ENCODE measurements around the gene ATRX.
"Not testable (repeated sequence)": the region's sequence is repeated elsewhere in the genome, so short reads cannot be mapped to it uniquely, and the experiment has no call there.

The ATRX gene

DNA sequence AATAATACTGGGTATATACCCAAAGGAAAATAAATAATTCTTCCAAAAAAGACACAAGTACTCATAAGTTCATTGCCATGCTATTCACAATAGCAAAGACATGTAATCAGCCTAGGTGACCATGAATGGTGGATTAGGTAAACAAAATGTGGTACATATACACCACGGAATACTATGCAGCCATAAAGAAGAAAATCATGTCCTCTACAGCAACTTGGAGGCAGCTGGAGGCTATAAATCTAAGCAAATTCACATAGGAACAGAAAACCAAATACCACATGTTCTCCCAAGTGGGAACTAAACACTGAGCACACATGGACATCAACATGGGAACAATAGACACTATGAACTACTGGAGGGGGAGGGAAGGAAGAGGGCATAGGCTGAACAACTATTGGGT, 146.2 kb downstream of the ATRX start:
- Histone ChIP-seq H3K9ac (ENCODE audit: low read length in 5 of 5) (no peak overlapping the region), H3K4me1 (ENCODE audit: control insufficient read depth in 5 of 5, insufficient read depth in 5 of 5, low read length in 5 of 5) (no peaks in the 10 kb centered on the region), H3K27me3 (ENCODE audit: control insufficient read depth in 5 of 5, insufficient read depth in 4 of 5, low read length in 5 of 5) (no peaks in the 10 kb centered on the region), H3K4me3 (ENCODE audit: low read depth in 1 of 5, low read length in 5 of 5) (no peak overlapping the region), H3K27ac (ENCODE audit: low read depth, low read length) (no peak overlapping the region), H3K9me3 (ENCODE audit: control insufficient read depth in 5 of 5, low read length in 5 of 5) (no peaks in the 10 kb centered on the region), H3K36me3 (ENCODE audit: control insufficient read depth in 5 of 5, insufficient read depth in 5 of 5, low read length in 5 of 5) (peaks cover 0 to 10% (median 0%) of the 10 kb centered on the region in 5 donors)

- Histone ChIP-seq H3K4me1 (ENCODE audit: control insufficient read depth in 5 of 5, insufficient read depth in 5 of 5, low read length in 5 of 5) (no peaks in the 10 kb centered on the region), H3K36me3 (ENCODE audit: control insufficient read depth in 5 of 5, insufficient read depth in 5 of 5, low read length in 5 of 5) (peaks cover 0 to 10% (median 0%) of the 10 kb centered on the region in 5 donors), H3K27me3 (ENCODE audit: control insufficient read depth in 5 of 5, insufficient read depth in 4 of 5, low read length in 5 of 5) (no peaks in the 10 kb centered on the region), H3K9ac (ENCODE audit: low read length in 5 of 5) (no peak overlapping the region), H3K4me3 (ENCODE audit: low read depth in 1 of 5, low read length in 5 of 5) (no peak overlapping the region), H3K9me3 (ENCODE audit: control insufficient read depth in 5 of 5, low read length in 5 of 5) (no peaks in the 10 kb centered on the region), H3K27ac (ENCODE audit: low read depth, low read length) (no peak overlapping the region)
Observed at GRCh38 chrX:77638397-77638796, 147.6 kb downstream of the ATRX start.

- H3K27me3 ChIP-seq (ENCODE audit: control insufficient read depth in 5 of 5, insufficient read depth in 4 of 5, low read length in 5 of 5), result no peaks in the 10 kb centered on the region
- peaks cover 2 to 19% (median 4%) of the 10 kb centered on the region in 5 donors for H3K36me3 ChIP-seq (ENCODE audit: control insufficient read depth in 5 of 5, insufficient read depth in 5 of 5, low read length in 5 of 5)
- no peak overlapping the region for H3K9ac ChIP-seq (ENCODE audit: low read length in 5 of 5)
- no peaks in the 10 kb centered on the region for H3K9me3 ChIP-seq (ENCODE audit: control insufficient read depth in 5 of 5, low read length in 5 of 5)
- no peak overlapping the region for H3K4me3 ChIP-seq (ENCODE audit: low read depth in 1 of 5, low read length in 5 of 5)
- H3K27ac ChIP-seq (ENCODE audit: low read depth, low read length), result no peak overlapping the region
- no peaks in the 10 kb centered on the region for H3K4me1 ChIP-seq (ENCODE audit: control insufficient read depth in 5 of 5, insufficient read depth in 5 of 5, low read length in 5 of 5)
Observed at GRCh38 chrX:77635373-77635772, 150.6 kb downstream of the ATRX start.

- peaks cover 0 to 2% (median 0%) of the 10 kb centered on the region in 5 donors for H3K9me3 ChIP-seq (ENCODE audit: control insufficient read depth in 5 of 5, low read length in 5 of 5)
- no peak overlapping the region for H3K4me3 ChIP-seq (ENCODE audit: low read depth in 1 of 5, low read length in 5 of 5)
- H3K27ac ChIP-seq (ENCODE audit: low read depth, low read length), result no peak overlapping the region
- H3K27me3 ChIP-seq (ENCODE audit: control insufficient read depth in 5 of 5, insufficient read depth in 4 of 5, low read length in 5 of 5), result no peaks in the 10 kb centered on the region
- no peak overlapping the region for H3K9ac ChIP-seq (ENCODE audit: low read length in 5 of 5)
- H3K36me3 ChIP-seq (ENCODE audit: control insufficient read depth in 5 of 5, insufficient read depth in 5 of 5, low read length in 5 of 5), result peaks cover 0 to 9% (median 3%) of the 10 kb centered on the region in 5 donors
- no peaks in the 10 kb centered on the region for H3K4me1 ChIP-seq (ENCODE audit: control insufficient read depth in 5 of 5, insufficient read depth in 5 of 5, low read length in 5 of 5)
Observed at GRCh38 chrX:77628294-77629025, 157.6 kb downstream of the ATRX start.

GRCh38 chrX:77622672-77623071, 163.3 kb downstream of the ATRX start:
- Histone ChIP-seq H3K36me3 (ENCODE audit: control insufficient read depth in 5 of 5, insufficient read depth in 5 of 5, low read length in 5 of 5) (peaks cover 0 to 8% (median 0%) of the 10 kb centered on the region in 5 donors), H3K27me3 (ENCODE audit: control insufficient read depth in 5 of 5, insufficient read depth in 4 of 5, low read length in 5 of 5) (peaks cover 0 to 4% (median 0%) of the 10 kb centered on the region in 5 donors), H3K9ac (ENCODE audit: low read length in 5 of 5) (no peak overlapping the region), H3K27ac (ENCODE audit: low read depth, low read length) (no peak overlapping the region), H3K4me3 (ENCODE audit: low read depth in 1 of 5, low read length in 5 of 5) (peak overlapping the region in 1 of 5 donors; percentile 15), H3K4me1 (ENCODE audit: control insufficient read depth in 5 of 5, insufficient read depth in 5 of 5, low read length in 5 of 5) (peaks cover 0 to 11% (median 7%) of the 10 kb centered on the region in 5 donors), H3K9me3 (ENCODE audit: control insufficient read depth in 5 of 5, low read length in 5 of 5) (no peaks in the 10 kb centered on the region)

DNA sequence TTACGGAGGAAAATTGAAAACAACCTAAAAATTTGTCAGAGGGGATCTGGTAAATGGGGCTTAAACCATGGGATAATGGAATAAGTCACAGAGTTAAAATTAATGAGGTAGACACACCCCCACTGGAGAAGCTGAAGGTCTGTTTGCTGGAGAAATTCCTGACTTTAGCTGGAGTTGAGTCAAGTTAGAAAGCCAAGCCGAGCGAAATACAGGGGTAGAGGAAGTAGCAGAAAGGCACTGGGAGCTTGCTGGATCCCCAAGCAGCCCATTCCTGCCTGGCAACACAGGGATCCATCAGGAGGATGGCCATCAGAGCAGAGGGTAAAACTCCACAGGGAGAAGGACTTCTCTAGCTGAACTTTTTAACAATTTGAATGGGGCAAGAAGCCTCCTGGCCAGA, 163.8 kb downstream of the ATRX start:
- H3K27ac ChIP-seq (ENCODE audit: low read depth, low read length), result no peak overlapping the region
- H3K9me3 ChIP-seq (ENCODE audit: control insufficient read depth in 5 of 5, low read length in 5 of 5), result no peaks in the 10 kb centered on the region
- no peak overlapping the region for H3K9ac ChIP-seq (ENCODE audit: low read length in 5 of 5)
- peaks cover 0 to 4% (median 0%) of the 10 kb centered on the region in 5 donors for H3K27me3 ChIP-seq (ENCODE audit: control insufficient read depth in 5 of 5, insufficient read depth in 4 of 5, low read length in 5 of 5)
- peak overlapping the region in 1 of 5 donors; percentile 15 for H3K4me3 ChIP-seq (ENCODE audit: low read depth in 1 of 5, low read length in 5 of 5)
- peaks cover 0 to 11% (median 7%) of the 10 kb centered on the region in 5 donors for H3K4me1 ChIP-seq (ENCODE audit: control insufficient read depth in 5 of 5, insufficient read depth in 5 of 5, low read length in 5 of 5)
- H3K36me3 ChIP-seq (ENCODE audit: control insufficient read depth in 5 of 5, insufficient read depth in 5 of 5, low read length in 5 of 5), result peaks cover 0 to 8% (median 0%) of the 10 kb centered on the region in 5 donors

DNA sequence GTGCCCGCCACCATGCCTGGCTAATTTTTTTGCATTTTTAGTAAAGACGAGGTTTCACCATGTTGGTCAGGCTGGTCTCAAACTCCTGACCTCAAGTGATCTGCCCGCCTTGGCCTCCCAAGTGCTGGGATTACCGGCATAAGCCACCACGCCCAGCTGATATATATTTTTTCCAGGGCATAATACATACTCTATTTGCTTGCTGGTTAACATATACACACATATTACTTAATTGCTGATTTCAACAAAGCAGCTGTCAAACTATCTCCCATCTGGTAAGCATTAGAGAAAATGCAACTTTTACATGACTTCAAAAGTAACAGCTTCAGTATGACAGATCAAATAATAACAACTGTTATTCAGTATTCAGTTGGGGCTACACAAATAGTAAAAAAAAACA, 164.6 kb downstream of the ATRX start:
- H3K36me3 ChIP-seq (ENCODE audit: control insufficient read depth in 5 of 5, insufficient read depth in 5 of 5, low read length in 5 of 5); H3K4me3 ChIP-seq (ENCODE audit: low read depth in 1 of 5, low read length in 5 of 5); H3K9ac ChIP-seq (ENCODE audit: low read length in 5 of 5); H3K9me3 ChIP-seq (ENCODE audit: control insufficient read depth in 5 of 5, low read length in 5 of 5); H3K27ac ChIP-seq (ENCODE audit: low read depth, low read length); H3K27me3 ChIP-seq (ENCODE audit: control insufficient read depth in 5 of 5, insufficient read depth in 4 of 5, low read length in 5 of 5): not testable (repeated sequence)
- H3K4me1 ChIP-seq (ENCODE audit: control insufficient read depth in 5 of 5, insufficient read depth in 5 of 5, low read length in 5 of 5), result peaks cover 0 to 11% (median 7%) of the 10 kb centered on the region in 5 donors

DNA sequence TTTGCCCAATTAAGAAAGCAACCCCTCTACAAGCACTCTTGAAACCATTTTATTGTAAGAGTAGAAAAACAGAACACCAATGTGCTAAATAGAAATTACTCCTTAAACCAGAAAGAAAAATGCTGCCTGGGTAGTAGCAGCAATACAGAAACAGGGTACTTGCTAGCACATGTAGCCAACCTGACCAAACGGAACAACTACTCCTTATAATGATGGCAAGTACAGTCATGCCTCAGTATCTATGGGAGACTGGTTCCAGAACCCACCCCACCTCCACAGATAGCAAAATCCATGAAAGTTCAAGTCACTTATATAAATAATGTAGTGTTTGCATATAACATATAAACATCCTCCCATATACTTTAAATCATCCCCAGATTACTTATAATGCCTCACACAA, 168.8 kb downstream of the ATRX start:
- Histone ChIP-seq H3K4me3 (ENCODE audit: low read depth in 1 of 5, low read length in 5 of 5) (no peak overlapping the region), H3K9me3 (ENCODE audit: control insufficient read depth in 5 of 5, low read length in 5 of 5) (no peaks in the 10 kb centered on the region), H3K9ac (ENCODE audit: low read length in 5 of 5) (no peak overlapping the region), H3K27me3 (ENCODE audit: control insufficient read depth in 5 of 5, insufficient read depth in 4 of 5, low read length in 5 of 5) (peaks cover 0 to 4% (median 2%) of the 10 kb centered on the region in 5 donors), H3K27ac (ENCODE audit: low read depth, low read length) (no peak overlapping the region), H3K4me1 (ENCODE audit: control insufficient read depth in 5 of 5, insufficient read depth in 5 of 5, low read length in 5 of 5) (peaks cover 0 to 5% (median 2%) of the 10 kb centered on the region in 5 donors), H3K36me3 (ENCODE audit: control insufficient read depth in 5 of 5, insufficient read depth in 5 of 5, low read length in 5 of 5) (peaks cover 0 to 14% (median 0%) of the 10 kb centered on the region in 5 donors)

- no peaks in the 10 kb centered on the region for H3K9me3 ChIP-seq (ENCODE audit: control insufficient read depth in 5 of 5, low read length in 5 of 5)
- H3K27ac ChIP-seq (ENCODE audit: low read depth, low read length), result no peak overlapping the region
- H3K36me3 ChIP-seq (ENCODE audit: control insufficient read depth in 5 of 5, insufficient read depth in 5 of 5, low read length in 5 of 5), result peaks cover 0 to 4% (median 0%) of the 10 kb centered on the region in 5 donors
- no peak overlapping the region for H3K4me3 ChIP-seq (ENCODE audit: low read depth in 1 of 5, low read length in 5 of 5)
- H3K4me1 ChIP-seq (ENCODE audit: control insufficient read depth in 5 of 5, insufficient read depth in 5 of 5, low read length in 5 of 5), result no peaks in the 10 kb centered on the region
- H3K27me3 ChIP-seq (ENCODE audit: control insufficient read depth in 5 of 5, insufficient read depth in 4 of 5, low read length in 5 of 5), result no peaks in the 10 kb centered on the region
- no peak overlapping the region for H3K9ac ChIP-seq (ENCODE audit: low read length in 5 of 5)
Observed at GRCh38 chrX:77603635-77604336, 182.2 kb downstream of the ATRX start.

DNA sequence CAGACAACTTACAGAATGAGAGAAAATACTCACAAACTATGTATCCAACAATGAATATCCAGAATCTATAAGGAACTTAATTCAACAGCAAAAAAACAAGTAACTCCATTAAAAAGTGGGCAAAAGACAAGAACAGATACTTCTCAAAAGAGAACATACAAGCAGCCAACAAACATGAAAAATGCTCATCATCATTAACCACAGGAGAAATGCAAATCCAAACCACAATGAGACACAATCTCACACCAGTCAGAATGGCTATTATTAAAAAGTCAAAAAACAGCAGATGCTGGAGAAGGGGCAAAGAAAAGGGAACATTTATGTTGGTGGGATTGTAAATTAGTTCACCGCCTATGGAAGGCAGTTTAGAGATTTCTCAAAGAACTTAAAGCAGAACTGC, 188.5 kb downstream of the ATRX start:
- H3K36me3 ChIP-seq (ENCODE audit: control insufficient read depth in 5 of 5, insufficient read depth in 5 of 5, low read length in 5 of 5), result peaks cover 0 to 13% (median 0%) of the 10 kb centered on the region in 5 donors
- H3K27me3 ChIP-seq (ENCODE audit: control insufficient read depth in 5 of 5, insufficient read depth in 4 of 5, low read length in 5 of 5), result no peaks in the 10 kb centered on the region
- H3K9me3 ChIP-seq (ENCODE audit: control insufficient read depth in 5 of 5, low read length in 5 of 5), result peaks cover 0 to 2% (median 0%) of the 10 kb centered on the region in 5 donors
- H3K4me1 ChIP-seq (ENCODE audit: control insufficient read depth in 5 of 5, insufficient read depth in 5 of 5, low read length in 5 of 5), result no peaks in the 10 kb centered on the region
- H3K9ac ChIP-seq (ENCODE audit: low read length in 5 of 5), result no peak overlapping the region
- no peak overlapping the region for H3K4me3 ChIP-seq (ENCODE audit: low read depth in 1 of 5, low read length in 5 of 5)
- H3K27ac ChIP-seq (ENCODE audit: low read depth, low read length), result no peak overlapping the region

Data from subcutaneous abdominal adipose tissue (tissue), 5 donors.